Gastrocnemius medialis (tissue), 4 donors: Measurements from ENCODE around the gene TSHR. TPM values are rescaled to one million over a fixed set of nuclear protein-coding genes. Genes with fewer than 3 reads are reported as not detected.
"Not testable (repeated sequence)": the region's sequence is repeated elsewhere in the genome, so short reads cannot be mapped to it uniquely, and the experiment has no call there.

Experiments used
- ATAC-seq, 2 donors: fragments of 150-250 bp; one replicate each; pipeline ENCODE4 v1.9.1; 2016
- DNase-seq, 2 donors: peaks; one replicate each; pipeline ENCODE4 v3.0.0-alpha.2; 2019
- H3K27ac ChIP-seq, 4 donors: fragments of 200-600 bp; sonication (generic); 1 replicate in 1 of 4; 2 replicates in 3 of 4; pipeline ENCODE4 v1.5.1; 2016 to 2018; ENCODE audit warnings: mild to moderate bottlenecking in 2 of 4, moderate library complexity in 1 of 4
- H3K27me3 ChIP-seq, 3 donors: fragments of 200-600 bp; sonication (generic) in 2 of 3; 1 replicate in 1 of 3; 2 replicates in 2 of 3; pipeline versions ENCODE4 v1.5.1 to v1.6.0; 2016 to 2019; ENCODE audit warnings: mild to moderate bottlenecking in 1 of 3, moderate library complexity in 1 of 3
- H3K36me3 ChIP-seq, 2 donors: fragments of 200-600 bp; sonication (generic) in 1 of 2; one replicate each; pipeline ENCODE4 v1.5.1; 2017 to 2018
- H3K4me1 ChIP-seq, 2 donors: fragments of 200-600 bp; sonication (generic) in 1 of 2; one replicate each; pipeline ENCODE4 v1.5.1; 2016 to 2017; ENCODE audit warnings: mild to moderate bottlenecking in 2 of 2
- H3K4me3 ChIP-seq, 4 donors: fragments of 200-600 bp; sonication (generic) in 3 of 4; 1 replicate in 1 of 4; 2 replicates in 3 of 4; pipeline ENCODE4 v1.5.1; 2016 to 2019; ENCODE audit warnings: mild to moderate bottlenecking in 2 of 4
- H3K9me3 ChIP-seq, 3 donors: fragments of 200-600 bp; sonication (generic) in 2 of 3; 1 replicate in 1 of 3; 2 replicates in 2 of 3; pipeline ENCODE4 v1.5.1; 2016 to 2019
- POLR2A ChIP-seq, 2 donors: fragments of 450-650 bp; IDR thresholded peaks; one replicate each; pipeline ENCODE4 v1.6.1; 2017; ENCODE audit warnings: antibody characterized with exemption in 2 of 2, mild to moderate bottlenecking in 2 of 2, moderate library complexity in 2 of 2
- in situ Hi-C, 4 donors: fragments of 200-750 bp; cut with MboI; loops; one replicate each; pipeline versions ENCODE4 v1.15.0 to v1.8.0; 2017; ENCODE audit warnings: low sequenced_read_pairs in 4 of 4
- intact Hi-C: fragments of 100-400 bp; cut with DNase I; formaldehyde crosslinking; loops from one replicate; pipeline ENCODE4 v1.15.1; 2023; ENCODE audit warnings: low total_unique reads
- total RNA-seq, 4 donors: library from RNA; depleted of rRNA; stranded (reverse); fragments of >200 nt; gene quantifications; one replicate each; pipeline versions ENCODE4 v1.1.0 to v1.2.3, GENCODE V29; 2016
- TF ChIP-seq, protein P1 (sequence below), 5 experiments: fragments of 450-650 bp in 3 of 5; fragments of 200-600 bp in 2 of 5; sonication (generic) in 2 of 5; IDR thresholded peaks in 4 of 5; conservative IDR thresholded peaks in 1 of 5; 1 replicate in 4 of 5; 2 replicates in 1 of 5; pipeline ENCODE4 v1.5.1; 2016 to 2019; ENCODE audit warnings: antibody characterized with exemption in 5 of 5, mild to moderate bottlenecking in 3 of 5, moderate library complexity in 3 of 5

The TSHR gene
- total RNA-seq, 4 donors from 2014 or later = not detected

GRCh38 chr14:81033698-81034240 lies 78.3 kb downstream of the TSHR start:
- Histone ChIP-seq H3K27ac (no peak overlapping the region), H3K4me1 (no peaks in the 10 kb centered on the region), H3K9me3 (no peaks in the 10 kb centered on the region), H3K27me3 (no peaks in the 10 kb centered on the region), H3K4me3 (no peak overlapping the region), H3K36me3 (no peaks in the 10 kb centered on the region)
- ATAC-seq (no peak), DNase-seq (no peak)
- intact Hi-C loops (no loop called here), in situ Hi-C loops (no loop called here)
- TF ChIP-seq, protein P1, sequence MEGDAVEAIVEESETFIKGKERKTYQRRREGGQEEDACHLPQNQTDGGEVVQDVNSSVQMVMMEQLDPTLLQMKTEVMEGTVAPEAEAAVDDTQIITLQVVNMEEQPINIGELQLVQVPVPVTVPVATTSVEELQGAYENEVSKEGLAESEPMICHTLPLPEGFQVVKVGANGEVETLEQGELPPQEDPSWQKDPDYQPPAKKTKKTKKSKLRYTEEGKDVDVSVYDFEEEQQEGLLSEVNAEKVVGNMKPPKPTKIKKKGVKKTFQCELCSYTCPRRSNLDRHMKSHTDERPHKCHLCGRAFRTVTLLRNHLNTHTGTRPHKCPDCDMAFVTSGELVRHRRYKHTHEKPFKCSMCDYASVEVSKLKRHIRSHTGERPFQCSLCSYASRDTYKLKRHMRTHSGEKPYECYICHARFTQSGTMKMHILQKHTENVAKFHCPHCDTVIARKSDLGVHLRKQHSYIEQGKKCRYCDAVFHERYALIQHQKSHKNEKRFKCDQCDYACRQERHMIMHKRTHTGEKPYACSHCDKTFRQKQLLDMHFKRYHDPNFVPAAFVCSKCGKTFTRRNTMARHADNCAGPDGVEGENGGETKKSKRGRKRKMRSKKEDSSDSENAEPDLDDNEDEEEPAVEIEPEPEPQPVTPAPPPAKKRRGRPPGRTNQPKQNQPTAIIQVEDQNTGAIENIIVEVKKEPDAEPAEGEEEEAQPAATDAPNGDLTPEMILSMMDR (IDR thresholded peaks at IDR 0.05 in 4 of 5, conservative IDR thresholded peaks at IDR 0.05 in 1 of 5) = no peak
- no peak for TF ChIP-seq POLR2A (IDR thresholded peaks at IDR 0.05)

DNA sequence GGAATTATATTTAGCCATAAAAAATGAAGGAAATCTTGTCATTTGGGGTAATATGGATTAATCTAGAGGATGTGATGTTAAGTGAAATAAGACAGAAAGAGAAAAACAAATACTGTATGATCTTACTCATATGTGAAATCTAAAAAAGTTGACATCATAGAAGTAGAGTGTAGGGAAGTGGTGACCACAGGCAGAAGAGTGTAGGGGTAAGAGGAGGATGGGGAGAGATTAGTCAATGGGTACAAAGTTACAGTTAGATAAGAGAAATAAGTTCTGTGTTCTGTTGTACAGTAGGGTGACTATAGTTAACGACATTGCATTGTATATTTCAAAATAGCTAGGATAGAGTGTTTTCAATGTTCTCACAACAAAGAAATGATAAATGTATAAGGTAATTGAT lies 87.0 kb downstream of the TSHR start:
- Histone ChIP-seq H3K36me3 (no peaks in the 10 kb centered on the region), H3K4me1 (no peaks in the 10 kb centered on the region), H3K9me3 (no peaks in the 10 kb centered on the region), H3K27me3 (no peaks in the 10 kb centered on the region), H3K4me3 (no peak overlapping the region), H3K27ac (no peak overlapping the region)
- TF ChIP-seq POLR2A (IDR thresholded peaks at IDR 0.05) = no peak
- TF ChIP-seq, protein P1 (IDR thresholded peaks at IDR 0.05 in 4 of 5, conservative IDR thresholded peaks at IDR 0.05 in 1 of 5) = no peak
- DNase-seq (no peak), ATAC-seq (no peak)
- in situ Hi-C loops (no loop called here), intact Hi-C loops (no loop called here)

DNA sequence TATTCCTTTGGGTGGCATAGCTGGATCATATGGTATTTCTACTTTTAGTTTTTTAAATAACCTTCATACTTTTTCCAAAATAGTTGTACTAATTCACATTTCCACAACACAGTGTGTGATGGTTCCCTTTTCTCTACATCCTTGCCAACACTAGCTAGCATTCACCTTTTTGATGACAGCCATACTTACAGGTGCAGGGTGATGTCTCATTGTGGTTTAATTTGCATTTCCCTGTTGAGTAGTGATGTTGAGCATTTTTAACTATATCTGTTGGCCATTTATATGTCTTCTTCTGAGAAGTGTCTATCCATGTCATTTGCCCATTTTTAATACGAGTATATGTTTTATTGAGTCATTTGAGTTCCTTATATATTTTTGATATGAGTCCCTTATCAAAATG lies 96.1 kb downstream of the TSHR start:
- ATAC-seq = no peak
- intact Hi-C loops = no loop called here
- in situ Hi-C loops = no loop called here

DNA sequence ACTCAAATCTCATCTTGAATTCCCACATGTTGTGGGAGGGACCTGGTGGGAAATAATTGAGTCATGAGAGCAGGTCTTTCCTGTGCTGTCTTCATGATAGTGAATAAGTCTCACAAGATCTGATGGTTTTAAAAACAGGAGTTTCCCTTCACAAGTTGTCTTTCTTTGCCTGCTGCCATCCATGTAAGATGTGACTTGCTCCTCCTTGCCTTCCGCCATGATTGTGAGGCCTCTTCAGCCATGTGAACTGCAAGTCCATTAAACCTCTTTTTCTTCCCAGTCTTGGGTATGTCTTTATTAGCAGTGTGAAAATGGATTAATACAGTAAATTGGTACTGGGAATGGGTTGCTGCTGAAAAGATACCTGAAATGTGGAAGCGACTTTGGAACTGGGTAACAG lies 98.6 kb downstream of the TSHR start:
- H3K27ac ChIP-seq, DNase-seq, H3K9me3 ChIP-seq, in situ Hi-C loops, H3K36me3 ChIP-seq, H3K4me1 ChIP-seq, ATAC-seq, intact Hi-C loops, H3K27me3 ChIP-seq, H3K4me3 ChIP-seq: not testable (repeated sequence)

More for the DNA sequence above, 96.1 kb downstream of the TSHR start:
- no peaks in the 10 kb centered on the region for H3K9me3 ChIP-seq
- H3K36me3 ChIP-seq = no peaks in the 10 kb centered on the region
- no peaks in the 10 kb centered on the region for H3K27me3 ChIP-seq
- H3K4me3 ChIP-seq = no peak overlapping the region
- no peak for TF ChIP-seq POLR2A (IDR thresholded peaks at IDR 0.05)
- TF ChIP-seq, protein P1 (IDR thresholded peaks at IDR 0.05 in 4 of 5, conservative IDR thresholded peaks at IDR 0.05 in 1 of 5) = no peak
- no peak for DNase-seq
- H3K4me1 ChIP-seq = no peaks in the 10 kb centered on the region
- H3K27ac ChIP-seq = no peak overlapping the region

GRCh38 chr14:81055971-81056370 lies 100.5 kb downstream of the TSHR start:
- Histone ChIP-seq H3K4me3 (no peak overlapping the region), H3K4me1 (no peaks in the 10 kb centered on the region), H3K27ac (no peak overlapping the region), H3K9me3 (no peaks in the 10 kb centered on the region), H3K27me3 (no peaks in the 10 kb centered on the region), H3K36me3 (no peaks in the 10 kb centered on the region)
- in situ Hi-C loops (no loop called here), intact Hi-C loops (no loop called here)
- ATAC-seq = no peak
- no peak for DNase-seq
- TF ChIP-seq, protein P1 (IDR thresholded peaks at IDR 0.05 in 4 of 5, conservative IDR thresholded peaks at IDR 0.05 in 1 of 5) = no peak
- no peak for TF ChIP-seq POLR2A (IDR thresholded peaks at IDR 0.05)
